CD4-positive, alpha-beta T cell (primary cell): ENCODE data around the gene MPP1. TPM values are rescaled to one million over a fixed set of nuclear protein-coding genes. Genes with fewer than 3 reads are reported as not detected.

Experiments used
- ATAC-seq: fragments of 200-7000 bp; cut with Tn5 transposase; one replicate; pipeline ENCODE4 v1.10.0; 2022; ENCODE audit warnings: mild to moderate bottlenecking; ENCODE audit not compliant: poor library complexity
- CTCF ChIA-PET: fragments of 350-600 bp; sonication (Branson Sonifier 250); formaldehyde crosslinking; loops from one replicate; lab custom pipeline; 2021; ENCODE audit warnings: antibody characterized with exemption, inconsistent platforms; lab: Charles Lee
- POLR2A ChIA-PET: fragments of 350-600 bp; sonication (Branson Sonifier 250); formaldehyde crosslinking; loops from one replicate; lab custom pipeline; 2021; ENCODE audit warnings: antibody characterized with exemption, inconsistent platforms; lab: Charles Lee
- DNase-seq, 14 experiments: peaks; one replicate each; pipeline ENCODE4 v3.0.0-alpha.2; 2013 to 2020; ENCODE audit warnings: mixed read lengths in 2 of 14
- H3K27ac ChIP-seq, 2 donors: one replicate each; pipeline versions ENCODE4 v1.5.1 to v1.7.0; 2013; ENCODE audit warnings: low read length in 2 of 2, low read depth in 1 of 2, mild to moderate bottlenecking in 1 of 2
- H3K27me3 ChIP-seq, 2 experiments: 1 replicate in 1 of 2; 2 replicates in 1 of 2; pipeline versions ENCODE4 v1.6.1 to v1.7.0; 2013; ENCODE audit warnings: low read length in 2 of 2, control low read depth in 1 of 2, mild to moderate bottlenecking in 1 of 2, moderate library complexity in 1 of 2; ENCODE audit not compliant: insufficient read depth in 2 of 2, control insufficient read depth in 1 of 2
- H3K36me3 ChIP-seq: one replicate; pipeline ENCODE4 v1.6.1; 2013; ENCODE audit warnings: low read length, control low read depth; ENCODE audit not compliant: insufficient read depth
- H3K4me1 ChIP-seq: one replicate; pipeline ENCODE4 v1.6.1; 2013; ENCODE audit warnings: low read length, control low read depth; ENCODE audit not compliant: insufficient read depth
- H3K4me3 ChIP-seq: one replicate; pipeline ENCODE4 v1.5.1; 2013; ENCODE audit warnings: mild to moderate bottlenecking, low read length, moderate library complexity
- H3K9me3 ChIP-seq, 2 experiments: 1 replicate in 1 of 2; 2 replicates in 1 of 2; pipeline versions ENCODE4 v1.6.1 to v1.7.0; 2013; ENCODE audit warnings: low read length in 2 of 2, mild to moderate bottlenecking in 2 of 2, control low read depth in 1 of 2, moderate library complexity in 1 of 2; ENCODE audit not compliant: control insufficient read depth in 1 of 2, insufficient read depth in 1 of 2
- H3K27ac Mint-ChIP-seq: one replicate; pipeline ENCODE4 v1.8.0; 2020; ENCODE audit warnings: mixed read lengths
- H3K27me3 Mint-ChIP-seq: one replicate; pipeline ENCODE4 v1.8.0; 2021; ENCODE audit warnings: mixed read lengths
- H3K36me3 Mint-ChIP-seq: one replicate; pipeline ENCODE4 v1.8.0; 2021; ENCODE audit warnings: low read depth, mixed read lengths
- H3K4me1 Mint-ChIP-seq: one replicate; pipeline ENCODE4 v1.8.0; 2021; ENCODE audit warnings: low read depth, mixed read lengths
- H3K4me3 Mint-ChIP-seq: one replicate; pipeline ENCODE4 v1.8.0; 2020; ENCODE audit warnings: mild to moderate bottlenecking, mixed read lengths
- H3K9me3 Mint-ChIP-seq: one replicate; pipeline ENCODE4 v1.8.0; 2020; ENCODE audit warnings: mixed read lengths
- intact Hi-C, 2 experiments: fragments of 100-400 bp; cut with DNase I in 1 of 2; cut with micrococcal nuclease in 1 of 2; formaldehyde crosslinking; loops; one replicate each; pipeline versions ENCODE4 v1.15.1 to v1.9.0; 2023 to 2025; cut with DNase I, micrococcal nuclease
- total RNA-seq, 174 experiments: library from RNA in 2 of 174; stranded (reverse) in 2 of 174; gene quantifications; one replicate each; pipeline ENCODE4 v1.2.3 and lab custom pipeline; 2021 to 2026
- TF ChIP-seq, protein P1 (sequence below): fragments of 200-600 bp; IDR thresholded peaks from one replicate; pipeline ENCODE4 v1.8.0; 2022; ENCODE audit warnings: antibody characterized with exemption, mild to moderate bottlenecking

The MPP1 gene
- total RNA-seq, 2 experiments from 2014 or later: 10.7 to 13.1 TPM

DNA sequence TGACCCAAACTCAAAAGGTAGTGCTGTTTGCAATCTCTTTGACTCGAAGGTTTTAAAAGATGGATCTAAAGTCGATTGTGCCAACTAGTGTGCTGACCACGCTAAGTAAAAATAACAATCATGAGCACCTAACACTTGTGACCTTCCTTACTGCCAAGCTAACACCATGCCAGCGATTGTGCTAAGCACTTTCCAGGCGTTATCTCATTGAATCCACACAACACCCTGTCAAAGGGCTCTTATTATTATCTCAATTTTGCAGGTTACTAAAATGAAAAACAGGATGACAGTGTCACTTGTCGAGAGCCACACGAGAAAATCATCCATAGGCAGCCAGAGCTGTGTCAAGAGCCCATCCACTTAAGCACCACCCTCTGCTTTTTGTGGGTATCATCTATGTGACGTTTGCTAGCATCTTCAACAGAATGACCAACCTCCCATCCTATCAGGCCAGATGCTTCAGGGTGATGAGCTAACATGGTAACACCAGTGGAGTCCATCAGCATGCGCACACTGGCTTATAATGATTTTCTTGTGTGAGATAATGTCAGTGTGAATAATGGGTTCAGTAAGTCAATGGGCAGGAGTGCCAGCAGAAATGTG is 53.5 kb downstream of the MPP1 start:
- peak overlapping the region; percentile 78 for H3K4me3 ChIP-seq
- no peaks in the 10 kb centered on the region for H3K36me3 ChIP-seq
- no peaks in the 10 kb centered on the region for H3K9me3 Mint-ChIP-seq
- ChIA-PET CTCF (interaction anchor here (1.0 to 1.5 kb wide), 2 partner anchors 10 to 34 kb away, joined by 3 to 4 read pairs; no protein-coding TSS in a partner anchor), POLR2A (interaction anchor here (0.8 to 4.9 kb wide), 7 partner anchors 11 to 53 kb away, joined by 3 to 58 read pairs (median 6); partner anchors contain the start of gene DKC1)
- H3K4me1 Mint-ChIP-seq: peaks cover 23% of the 10 kb centered on the region
- no peak for DNase-seq
- no peaks in the 10 kb centered on the region for H3K9me3 ChIP-seq
- no peaks in the 10 kb centered on the region for H3K27me3 ChIP-seq
- intact Hi-C loops: loop anchor here in 1 of 2 experiments (5.0 kb wide), 2 partner anchors 34 to 86 kb away; no protein-coding TSS in a partner anchor
- TF ChIP-seq, protein P1, sequence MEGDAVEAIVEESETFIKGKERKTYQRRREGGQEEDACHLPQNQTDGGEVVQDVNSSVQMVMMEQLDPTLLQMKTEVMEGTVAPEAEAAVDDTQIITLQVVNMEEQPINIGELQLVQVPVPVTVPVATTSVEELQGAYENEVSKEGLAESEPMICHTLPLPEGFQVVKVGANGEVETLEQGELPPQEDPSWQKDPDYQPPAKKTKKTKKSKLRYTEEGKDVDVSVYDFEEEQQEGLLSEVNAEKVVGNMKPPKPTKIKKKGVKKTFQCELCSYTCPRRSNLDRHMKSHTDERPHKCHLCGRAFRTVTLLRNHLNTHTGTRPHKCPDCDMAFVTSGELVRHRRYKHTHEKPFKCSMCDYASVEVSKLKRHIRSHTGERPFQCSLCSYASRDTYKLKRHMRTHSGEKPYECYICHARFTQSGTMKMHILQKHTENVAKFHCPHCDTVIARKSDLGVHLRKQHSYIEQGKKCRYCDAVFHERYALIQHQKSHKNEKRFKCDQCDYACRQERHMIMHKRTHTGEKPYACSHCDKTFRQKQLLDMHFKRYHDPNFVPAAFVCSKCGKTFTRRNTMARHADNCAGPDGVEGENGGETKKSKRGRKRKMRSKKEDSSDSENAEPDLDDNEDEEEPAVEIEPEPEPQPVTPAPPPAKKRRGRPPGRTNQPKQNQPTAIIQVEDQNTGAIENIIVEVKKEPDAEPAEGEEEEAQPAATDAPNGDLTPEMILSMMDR: no peak
- no peaks in the 10 kb centered on the region for H3K36me3 Mint-ChIP-seq
- H3K27ac ChIP-seq: no peak overlapping the region
- peaks cover 25% of the 10 kb centered on the region for H3K4me1 ChIP-seq
- no peaks in the 10 kb centered on the region for H3K27me3 Mint-ChIP-seq
- H3K4me3 Mint-ChIP-seq: peak overlapping the region; percentile 87
- no peak for ATAC-seq
- H3K27ac Mint-ChIP-seq: peak overlapping the region; percentile 80

DNA sequence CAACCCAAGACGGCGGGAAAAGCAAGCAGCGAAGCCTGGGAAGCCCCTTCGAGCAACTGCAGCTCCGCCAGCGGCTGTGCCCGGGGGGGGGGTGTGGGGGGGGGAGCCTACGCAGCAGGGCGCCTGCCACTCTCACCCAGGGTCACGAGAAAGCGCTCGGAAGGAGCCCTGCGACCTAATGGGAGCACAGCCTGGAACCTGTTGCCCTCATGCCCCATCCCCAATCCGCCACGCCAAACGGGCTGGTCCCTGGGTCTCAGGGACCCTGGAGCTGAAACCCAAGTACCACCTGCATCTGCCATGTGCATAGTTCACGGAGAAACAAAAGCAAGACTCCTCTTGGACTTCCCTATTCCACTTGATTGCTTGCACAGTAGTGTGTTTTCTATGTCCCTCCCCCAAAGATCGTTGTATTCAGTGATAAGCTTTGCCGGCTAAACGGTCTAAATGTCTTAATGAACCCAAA is 54.0 kb downstream of the MPP1 start:
- H3K9me3 Mint-ChIP-seq: no peaks in the 10 kb centered on the region
- DNase-seq: peak in 2 of 14 experiments; percentile 4 to 52
- Histone ChIP-seq H3K27me3 (no peaks in the 10 kb centered on the region), H3K27ac (no peak overlapping the region), H3K9me3 (no peaks in the 10 kb centered on the region), H3K4me3 (peak overlapping the region; percentile 78), H3K4me1 (peaks cover 25% of the 10 kb centered on the region), H3K36me3 (no peaks in the 10 kb centered on the region)
- POLR2A ChIA-PET: interaction anchor here (0.8 to 4.9 kb wide), 8 partner anchors 11 to 53 kb away, joined by 3 to 58 read pairs (median 6); partner anchors contain the start of gene DKC1
- peaks cover 3% of the 10 kb centered on the region for H3K36me3 Mint-ChIP-seq
- peak; percentile 16 for ATAC-seq
- TF ChIP-seq, protein P1: no peak
- CTCF ChIA-PET: interaction anchor here (1.0 to 1.5 kb wide), 3 partner anchors 10 to 34 kb away, joined by 3 to 4 read pairs (median 3); no protein-coding TSS in a partner anchor
- peak overlapping the region; percentile 87 for H3K4me3 Mint-ChIP-seq
- peak overlapping the region; percentile 80 for H3K27ac Mint-ChIP-seq
- intact Hi-C loops: loop anchor here in 1 of 2 experiments (5.0 kb wide), 2 partner anchors 34 to 86 kb away; no protein-coding TSS in a partner anchor
- H3K4me1 Mint-ChIP-seq: peaks cover 27% of the 10 kb centered on the region
- no peaks in the 10 kb centered on the region for H3K27me3 Mint-ChIP-seq

DNA sequence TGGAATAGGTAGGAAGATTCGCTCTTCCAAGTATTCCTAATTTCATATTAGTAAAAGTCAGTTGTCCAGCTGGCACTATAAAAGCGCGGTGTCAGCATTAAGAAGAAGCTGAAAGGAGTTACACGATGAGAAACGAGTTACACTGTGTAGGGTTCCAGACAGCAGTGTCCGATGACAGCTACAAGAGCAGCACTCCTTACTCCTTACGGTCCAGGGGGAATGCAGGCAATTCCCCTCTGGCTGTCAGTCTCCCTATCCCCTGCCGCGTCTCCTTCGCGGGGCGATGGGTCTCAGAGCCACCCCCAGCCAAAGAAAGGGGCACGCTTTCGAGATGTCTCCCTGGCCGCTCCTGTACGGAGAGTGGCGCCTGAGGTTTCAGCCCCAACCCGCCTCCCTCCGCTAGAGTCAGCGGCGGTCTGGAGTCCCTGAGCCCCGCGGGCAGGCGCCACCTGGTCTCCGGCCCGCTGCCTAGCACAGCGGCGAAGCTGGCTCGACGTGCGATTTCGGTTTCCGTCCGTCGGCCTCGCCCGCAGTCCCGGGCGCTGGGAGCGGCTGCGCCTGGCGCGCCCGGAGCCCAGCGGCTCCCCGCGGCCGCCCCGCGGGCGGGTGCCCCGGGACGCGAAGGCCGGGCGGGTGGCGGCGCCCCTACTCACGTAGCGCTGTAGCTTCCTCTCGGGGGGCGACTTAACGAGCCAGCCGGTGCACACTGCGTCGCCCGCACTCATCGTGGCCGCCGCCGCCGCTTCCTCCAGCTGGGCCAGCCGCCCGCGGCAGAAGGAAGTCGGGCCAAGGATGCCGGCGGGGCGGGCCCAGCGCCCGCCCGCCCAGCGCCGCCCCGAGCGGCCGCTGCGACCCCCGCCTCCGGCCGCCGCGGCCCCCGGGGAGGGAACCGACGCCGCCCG is 54.7 kb downstream of the MPP1 start, which contains the start of gene GAB3:
TSS of gene GAB3 (minus strand) at position 777 of the 902 bp plus-strand sequence. CDS start at position 725, 52 bp downstream.
- POLR2A ChIA-PET: interaction anchor here (0.7 to 4.9 kb wide), 9 partner anchors 11 to 54 kb away, joined by 3 to 58 read pairs (median 5); partner anchors contain the start of gene DKC1

More for the DNA sequence above, 54.7 kb downstream of the MPP1 start, which contains the start of gene GAB3:
- DNase-seq (peak in 11 of 14 experiments; percentile 11 to 73 (median 38)), ATAC-seq (peak; percentile 63)
- Histone ChIP-seq H3K4me1 (peaks cover 25% of the 10 kb centered on the region), H3K4me3 (peak within 1 kb of the TSS; percentile 78), H3K36me3 (no peaks in the 10 kb centered on the region), H3K27ac (peak within 1 kb of the TSS in 1 of 2 donors; percentile 29), H3K9me3 (peaks cover 0 to 2% of the 10 kb centered on the region in 2 experiments), H3K27me3 (no peaks in the 10 kb centered on the region)
- CTCF ChIA-PET: interaction anchor here (0.7 to 2.3 kb wide), 4 partner anchors 16 to 38 kb away, joined by 3 to 9 read pairs (median 4); no protein-coding TSS in a partner anchor
- intact Hi-C loops: loop anchor here in 1 of 2 experiments (5.0 kb wide), 2 partner anchors 33 to 87 kb away; no protein-coding TSS in a partner anchor
- no peaks in the 10 kb centered on the region for H3K9me3 Mint-ChIP-seq
- H3K27me3 Mint-ChIP-seq: no peaks in the 10 kb centered on the region
- H3K4me1 Mint-ChIP-seq: peaks cover 30% of the 10 kb centered on the region
- peak within 1 kb of the TSS; percentile 80 for H3K27ac Mint-ChIP-seq
- TF ChIP-seq, protein P1: no peak
- H3K36me3 Mint-ChIP-seq: peaks cover 6% of the 10 kb centered on the region
- H3K4me3 Mint-ChIP-seq: peak within 1 kb of the TSS; percentile 87
